H9 (cell line): Measurements from ENCODE around the gene PTPRN2. TPM values are rescaled to one million over a fixed set of nuclear protein-coding genes. Genes with fewer than 3 reads are reported as not detected.

Experiments used
- DNase-seq: peaks from one replicate; pipeline ENCODE4 v3.0.0-alpha.2; 2017
- H2AFZ ChIP-seq: one replicate; pipeline ENCODE4 v1.6.1; 2013; ENCODE audit warnings: mild to moderate bottlenecking, low read length, control low read depth, moderate library complexity
- H2AK5ac ChIP-seq: 2 replicates; pipeline ENCODE4 v1.6.1; 2013; ENCODE audit warnings: low read length, control low read depth, mixed read lengths; ENCODE audit not compliant: insufficient read length
- H2BK120ac ChIP-seq: one replicate; pipeline ENCODE4 v1.6.1; 2013; ENCODE audit warnings: low read depth, mild to moderate bottlenecking, low read length, control low read depth, inconsistent platforms; ENCODE audit not compliant: poor library complexity, severe bottlenecking
- H2BK12ac ChIP-seq: 2 replicates; pipeline ENCODE4 v1.6.1; 2013; ENCODE audit warnings: low read length, control low read depth, mixed read lengths, low read depth; ENCODE audit not compliant: insufficient read length
- H2BK15ac ChIP-seq: 2 replicates; pipeline ENCODE4 v1.6.1; 2013; ENCODE audit warnings: low read depth, low read length, control low read depth
- H2BK20ac ChIP-seq: one replicate; pipeline ENCODE4 v1.6.1; 2013; ENCODE audit warnings: low read depth, mild to moderate bottlenecking, low read length, control low read depth, inconsistent platforms; ENCODE audit not compliant: poor library complexity, severe bottlenecking
- H2BK5ac ChIP-seq: 2 replicates; pipeline ENCODE4 v1.6.1; 2013; ENCODE audit warnings: low read length, control low read depth, mixed read lengths; ENCODE audit not compliant: insufficient read length
- H3K14ac ChIP-seq: 2 replicates; pipeline ENCODE4 v1.6.1; 2013; ENCODE audit warnings: low read length, control low read depth; ENCODE audit not compliant: insufficient read depth
- H3K18ac ChIP-seq: 2 replicates; pipeline ENCODE4 v1.6.1; 2013; ENCODE audit warnings: low read depth, mild to moderate bottlenecking, mixed read lengths, low read length, control low read depth; ENCODE audit not compliant: insufficient read length
- H3K23ac ChIP-seq: 2 replicates; pipeline ENCODE4 v1.6.1; 2013; ENCODE audit warnings: low read length, control low read depth, mixed read lengths, low read depth; ENCODE audit not compliant: insufficient read length
- H3K23me2 ChIP-seq: 2 replicates; pipeline ENCODE4 v1.6.1; 2013; ENCODE audit warnings: low read depth, mild to moderate bottlenecking, mixed read lengths, low read length, control low read depth; ENCODE audit not compliant: insufficient read length, poor library complexity, severe bottlenecking
- H3K27ac ChIP-seq: 2 replicates; pipeline ENCODE4 v1.5.1; 2013; ENCODE audit warnings: low read length, control low read depth, mixed read lengths, low read depth; ENCODE audit not compliant: insufficient read length
- H3K27me3 ChIP-seq: 2 replicates; pipeline ENCODE4 v1.6.1; 2013; ENCODE audit warnings: low read length, control low read depth, inconsistent platforms; ENCODE audit not compliant: insufficient read depth
- H3K4ac ChIP-seq: 2 replicates; pipeline ENCODE4 v1.6.1; 2013; ENCODE audit warnings: low read depth, mild to moderate bottlenecking, control low read depth, inconsistent platforms, low read length, moderate library complexity
- H3K4me1 ChIP-seq: 2 replicates; pipeline ENCODE4 v1.6.1; 2013; ENCODE audit warnings: low read length, control low read depth, inconsistent platforms; ENCODE audit not compliant: insufficient read depth
- H3K4me2 ChIP-seq: 2 replicates; pipeline ENCODE4 v1.6.1; 2013; ENCODE audit warnings: low read length, control low read depth, mixed read lengths; ENCODE audit not compliant: insufficient read length, insufficient read depth
- H3K56ac ChIP-seq: 2 replicates; pipeline ENCODE4 v1.6.1; 2013; ENCODE audit warnings: low read depth, mild to moderate bottlenecking, mixed read lengths, low read length, control low read depth; ENCODE audit not compliant: insufficient read length
- H3K79me1 ChIP-seq: 2 replicates; pipeline ENCODE4 v1.6.1; 2013; ENCODE audit warnings: low read depth, mild to moderate bottlenecking, moderate library complexity, low read length, control low read depth, inconsistent platforms; ENCODE audit not compliant: insufficient read depth, poor library complexity, severe bottlenecking
- H3K79me2 ChIP-seq: 2 replicates; pipeline ENCODE4 v1.6.1; 2013; ENCODE audit warnings: low read length, control low read depth, inconsistent platforms; ENCODE audit not compliant: insufficient read depth
- H3K9ac ChIP-seq: 2 replicates; pipeline ENCODE4 v1.6.1; 2013; ENCODE audit warnings: low read length, control low read depth, mixed read lengths; ENCODE audit not compliant: insufficient read length; ENCODE audit errors: extremely low read depth
- H3K9me3 ChIP-seq: one replicate; pipeline ENCODE4 v1.6.1; 2013; ENCODE audit warnings: low read depth, low read length, inconsistent platforms; ENCODE audit not compliant: control insufficient read depth
- H3T11ph ChIP-seq: one replicate; pipeline ENCODE4 v1.6.1; 2013; ENCODE audit warnings: mild to moderate bottlenecking, low read length, control low read depth, inconsistent platforms
- H4K20me1 ChIP-seq: one replicate; pipeline ENCODE4 v1.6.1; 2013; ENCODE audit not compliant: control insufficient read depth, insufficient read length, insufficient read depth
- H4K5ac ChIP-seq: 2 replicates; pipeline ENCODE4 v1.6.1; 2013; ENCODE audit warnings: low read depth, mild to moderate bottlenecking, mixed read lengths, low read length, control low read depth; ENCODE audit not compliant: insufficient read length
- H4K8ac ChIP-seq: replicated peaks from 2 replicates; pipeline ENCODE4 v1.6.1; 2013; ENCODE audit warnings: low read length, control low read depth, mixed read lengths, low read depth; ENCODE audit not compliant: insufficient read length
- H4K91ac ChIP-seq: 2 replicates; pipeline ENCODE4 v1.6.1; 2013; ENCODE audit warnings: low read depth, mild to moderate bottlenecking, moderate library complexity, mixed read lengths, low read length, control low read depth; ENCODE audit not compliant: insufficient read length
- H3K27ac Mint-ChIP-seq, 3 experiments: 2 replicates in 2 of 3; 3 replicates in 1 of 3; pipeline ENCODE4 v1.8.0; 2020 to 2021; ENCODE audit warnings: mixed read lengths in 3 of 3, mild to moderate bottlenecking in 1 of 3, moderate library complexity in 1 of 3
- H3K27me3 Mint-ChIP-seq: 2 replicates; pipeline ENCODE4 v1.8.0; 2021; ENCODE audit warnings: low read depth, mild to moderate bottlenecking, moderate library complexity, mixed read lengths
- H3K36me3 Mint-ChIP-seq, 3 experiments: 2 replicates in 2 of 3; 3 replicates in 1 of 3; pipeline ENCODE4 v1.8.0; 2020 to 2021; ENCODE audit warnings: low read depth in 3 of 3, mixed read lengths in 3 of 3; ENCODE audit not compliant: insufficient read depth in 1 of 3
- H3K4me1 Mint-ChIP-seq, 2 experiments: 2 replicates each; pipeline ENCODE4 v1.8.0; 2020; ENCODE audit warnings: mixed read lengths in 2 of 2
- H3K4me3 Mint-ChIP-seq, 2 experiments: 2 replicates in 1 of 2; 3 replicates in 1 of 2; pipeline ENCODE4 v1.8.0; 2020 to 2021; ENCODE audit warnings: mild to moderate bottlenecking in 2 of 2, mixed read lengths in 2 of 2, moderate library complexity in 1 of 2
- H3K9me3 Mint-ChIP-seq, 2 experiments: 2 replicates in 1 of 2; 3 replicates in 1 of 2; pipeline ENCODE4 v1.8.0; 2020; ENCODE audit warnings: mild to moderate bottlenecking in 2 of 2, mixed read lengths in 2 of 2, moderate library complexity in 1 of 2
- WGBS: extraction: QIAGEN DNeasy Blood & Tissue Kit; methylation state at CpG from one replicate; pipeline ENCODE4 v1.1.7; 2013; ENCODE audit warnings: missing lambda C conversion rate, low lambda C conversion rate, mixed read lengths; ENCODE audit not compliant: insufficient read length; ENCODE audit errors: extremely low coverage; 5-methylcytosine and 5-hydroxymethylcytosine counted together
- total RNA-seq: library from RNA; stranded (reverse); gene quantifications from 2 replicates; pipeline ENCODE4 v1.2.1, GENCODE V29; 2021
- TF ChIP-seq, protein P1 (sequence below): fragments of 200-600 bp; sonication (generic); conservative IDR thresholded peaks from 3 replicates; pipeline ENCODE4 v1.8.0; 2021; ENCODE audit warnings: antibody characterized with exemption, mild to moderate bottlenecking

PTPRN2 gene
- total RNA-seq, 1 experiment from 2014 or later, result 5.2 TPM

DNA sequence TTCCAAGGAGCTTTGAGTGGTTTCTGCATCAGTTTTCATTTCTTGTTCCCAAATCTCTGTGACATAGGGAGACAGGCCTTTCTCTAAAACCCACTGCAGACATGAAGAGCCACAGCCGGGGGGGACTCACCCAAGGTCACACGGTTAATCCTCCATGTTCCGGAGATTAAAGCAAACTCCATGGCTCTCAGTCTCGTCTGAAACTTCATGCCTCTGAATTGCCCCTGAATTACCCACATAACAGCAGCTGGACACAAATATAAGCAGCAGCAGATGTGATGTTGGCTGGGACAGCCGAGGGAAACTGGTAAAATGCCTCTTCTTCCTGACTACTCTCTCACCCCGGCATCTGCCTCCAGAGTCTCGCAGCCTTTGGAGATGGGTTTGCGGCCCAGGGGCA is 848.6 kb downstream of the PTPRN2 start:
- Histone ChIP-seq H3K18ac (no peak overlapping the region), H2BK5ac (no peak overlapping the region), H3K27me3 (peaks cover 4% of the 10 kb centered on the region; the same call in 1 of the 2 replicates), H3T11ph (no peak overlapping the region), H2BK12ac (no peak overlapping the region), H4K8ac (no peak overlapping the region), H4K20me1 (no peaks in the 10 kb centered on the region), H2BK15ac (no peak overlapping the region), H3K4me2 (no peak overlapping the region), H2BK20ac (no peak overlapping the region), H3K9me3 (no peaks in the 10 kb centered on the region), H3K79me2 (no peaks in the 10 kb centered on the region), H3K14ac (no peak overlapping the region), H3K56ac (no peak overlapping the region), H3K27ac (no peak overlapping the region), H4K5ac (no peak overlapping the region), H2AK5ac (no peak overlapping the region), H2AFZ (no peak overlapping the region), H2BK120ac (no peak overlapping the region), H3K4me1 (no peaks in the 10 kb centered on the region), H3K79me1 (no peaks in the 10 kb centered on the region), H3K23ac (no peak overlapping the region), H4K91ac (no peak overlapping the region), H3K4ac (no peak overlapping the region), H3K9ac (no peak overlapping the region), H3K23me2 (no peaks in the 10 kb centered on the region)
- DNase-seq, result no peak
- TF ChIP-seq, protein P1, sequence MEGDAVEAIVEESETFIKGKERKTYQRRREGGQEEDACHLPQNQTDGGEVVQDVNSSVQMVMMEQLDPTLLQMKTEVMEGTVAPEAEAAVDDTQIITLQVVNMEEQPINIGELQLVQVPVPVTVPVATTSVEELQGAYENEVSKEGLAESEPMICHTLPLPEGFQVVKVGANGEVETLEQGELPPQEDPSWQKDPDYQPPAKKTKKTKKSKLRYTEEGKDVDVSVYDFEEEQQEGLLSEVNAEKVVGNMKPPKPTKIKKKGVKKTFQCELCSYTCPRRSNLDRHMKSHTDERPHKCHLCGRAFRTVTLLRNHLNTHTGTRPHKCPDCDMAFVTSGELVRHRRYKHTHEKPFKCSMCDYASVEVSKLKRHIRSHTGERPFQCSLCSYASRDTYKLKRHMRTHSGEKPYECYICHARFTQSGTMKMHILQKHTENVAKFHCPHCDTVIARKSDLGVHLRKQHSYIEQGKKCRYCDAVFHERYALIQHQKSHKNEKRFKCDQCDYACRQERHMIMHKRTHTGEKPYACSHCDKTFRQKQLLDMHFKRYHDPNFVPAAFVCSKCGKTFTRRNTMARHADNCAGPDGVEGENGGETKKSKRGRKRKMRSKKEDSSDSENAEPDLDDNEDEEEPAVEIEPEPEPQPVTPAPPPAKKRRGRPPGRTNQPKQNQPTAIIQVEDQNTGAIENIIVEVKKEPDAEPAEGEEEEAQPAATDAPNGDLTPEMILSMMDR, result no peak
- no CpG with 5 or more reads among the region's 8 CpGs for WGBS
- H3K27ac Mint-ChIP-seq, result no peak overlapping the region
- H3K36me3 Mint-ChIP-seq, result peaks cover 0 to 3% (median 0%) of the 10 kb centered on the region in 3 experiments; a peak in 1 of 7 replicates
- H3K9me3 Mint-ChIP-seq, result no peaks in the 10 kb centered on the region
- H3K27me3 Mint-ChIP-seq, result peaks cover 74% of the 10 kb centered on the region
- peak overlapping the region in 1 of 2 experiments; percentile 21; a peak in 1 of 5 replicates for H3K4me3 Mint-ChIP-seq
- peaks cover 8 to 18% of the 10 kb centered on the region in 2 experiments for H3K4me1 Mint-ChIP-seq
